ENCODE data around the gene PRKCH.
A peak's percentile ranks its signal among the peaks of the same experiment; 100 is the strongest.

PRKCH gene

DNA sequence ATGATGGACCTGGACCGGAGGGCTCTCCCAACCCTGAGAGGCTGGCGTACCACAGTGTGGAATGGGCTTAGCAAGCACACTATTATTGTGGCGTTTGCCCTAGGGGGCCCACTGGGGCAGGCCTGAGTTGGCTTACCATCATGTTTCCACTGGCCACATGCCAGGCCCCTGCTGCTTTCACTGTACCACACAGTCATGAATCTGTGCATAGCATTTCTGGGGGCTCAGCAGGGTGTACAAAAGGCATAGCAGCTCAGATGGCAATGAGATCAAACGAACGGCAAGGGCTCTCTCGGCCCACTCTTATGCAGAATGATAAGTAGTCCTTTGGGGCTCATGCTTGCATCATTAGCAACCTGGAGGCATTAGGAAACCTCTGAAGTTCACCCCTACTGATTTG, 236.9 kb downstream of the PRKCH start:
- Mint-ChIP-seq H3K36me3 (peaks cover 34% of the 10 kb centered on the region), H3K4me3 (no peak overlapping the region), H3K9me3 (no peaks in the 10 kb centered on the region), H3K4me1 (peaks cover 49% of the 10 kb centered on the region), H3K27ac (no peak overlapping the region), H3K27me3 (no peaks in the 10 kb centered on the region)
- CTCF ChIA-PET, result interaction anchor here (1.3 kb wide), 1 partner anchor 80 kb away, joined by 4 read pairs; no protein-coding TSS in a partner anchor
- no peak for DNase-seq

DNA sequence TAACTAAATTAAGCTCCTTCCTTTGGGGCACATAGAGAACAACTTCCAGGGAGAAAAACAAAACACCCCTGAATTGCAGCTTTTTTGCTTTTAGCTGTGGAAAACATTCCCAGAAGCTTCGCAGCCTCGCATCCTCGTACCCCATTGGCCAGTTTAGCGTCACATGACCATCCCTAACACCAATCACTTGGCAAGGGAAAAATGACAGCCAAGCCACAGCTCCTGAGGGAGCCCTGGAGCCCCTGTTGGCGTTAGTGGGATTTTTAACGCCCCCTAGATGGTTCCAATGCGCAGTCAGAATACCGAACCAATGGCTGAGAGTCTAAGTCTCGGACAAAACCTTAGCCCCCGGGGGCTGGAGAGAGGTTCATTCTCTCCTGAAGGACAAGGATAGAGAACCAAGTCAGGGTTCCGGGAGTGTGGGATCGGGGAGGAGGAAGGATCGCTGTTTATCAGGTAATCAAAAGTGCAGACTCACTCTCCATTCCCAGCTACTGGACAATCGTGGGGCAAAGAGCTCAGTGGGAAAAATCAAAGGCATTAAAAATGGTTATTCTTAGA, 238.3 kb downstream of the PRKCH start:
- DNase-seq, result no peak
- CTCF ChIA-PET, result interaction anchor here (1.7 kb wide), 1 partner anchor 278 kb away, joined by 8 read pairs; no protein-coding TSS in a partner anchor
- Mint-ChIP-seq H3K27me3 (no peaks in the 10 kb centered on the region), H3K27ac (no peak overlapping the region), H3K4me3 (no peak overlapping the region), H3K36me3 (peaks cover 27% of the 10 kb centered on the region), H3K4me1 (peaks cover 46% of the 10 kb centered on the region), H3K9me3 (peaks cover 1% of the 10 kb centered on the region)

DNA sequence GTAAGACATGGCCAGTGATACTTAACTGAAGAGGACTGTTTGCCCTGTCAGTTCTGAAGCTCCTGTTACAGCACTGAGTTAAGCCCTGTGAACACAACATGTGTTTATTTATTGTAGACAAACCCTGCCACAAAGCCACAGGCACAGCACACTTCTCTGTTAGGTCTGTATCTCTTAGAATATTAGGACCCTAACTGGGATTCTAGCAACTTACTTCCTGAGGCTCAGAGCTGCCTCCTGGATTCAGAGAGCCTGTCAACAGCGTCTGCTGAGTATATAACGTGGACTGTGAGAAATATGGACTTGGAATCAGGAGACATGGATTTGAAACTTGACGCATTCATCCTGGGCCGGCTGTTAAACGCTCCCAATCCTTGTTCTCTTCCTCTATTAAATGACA, 238.9 kb downstream of the PRKCH start:
- DNase-seq, result no peak
- Mint-ChIP-seq H3K27ac (no peak overlapping the region), H3K4me1 (peaks cover 40% of the 10 kb centered on the region), H3K4me3 (no peak overlapping the region), H3K9me3 (peaks cover 1% of the 10 kb centered on the region), H3K36me3 (peaks cover 22% of the 10 kb centered on the region), H3K27me3 (no peaks in the 10 kb centered on the region)
- CTCF ChIA-PET, result interaction anchor here (1.7 kb wide), 1 partner anchor 277 kb away, joined by 8 read pairs; no protein-coding TSS in a partner anchor

DNA sequence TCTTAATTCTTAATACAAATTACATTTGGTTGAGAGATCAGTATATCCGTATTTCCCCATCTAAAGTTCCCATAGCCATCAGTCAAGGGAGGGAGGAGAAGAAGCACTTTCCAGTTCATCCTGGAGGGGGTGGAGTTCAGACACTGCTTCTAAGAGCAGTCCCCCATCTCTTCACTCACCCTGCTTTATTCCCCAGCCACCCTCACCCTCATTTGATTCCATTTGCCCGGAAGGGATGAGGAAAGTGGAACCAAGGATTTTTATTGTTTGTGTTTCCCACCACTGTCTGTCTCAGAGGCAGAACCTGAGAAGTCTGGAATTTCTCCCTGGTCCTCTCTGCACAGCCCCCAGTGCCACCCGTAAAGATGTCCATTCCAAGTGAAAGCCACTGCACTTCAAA, 239.7 kb downstream of the PRKCH start:
- Mint-ChIP-seq H3K4me3 (no peak overlapping the region), H3K4me1 (peaks cover 39% of the 10 kb centered on the region), H3K27ac (no peak overlapping the region), H3K27me3 (no peaks in the 10 kb centered on the region), H3K36me3 (peaks cover 16% of the 10 kb centered on the region), H3K9me3 (peaks cover 3% of the 10 kb centered on the region)
- CTCF ChIA-PET, result no interaction called here
- no peak for DNase-seq

DNA sequence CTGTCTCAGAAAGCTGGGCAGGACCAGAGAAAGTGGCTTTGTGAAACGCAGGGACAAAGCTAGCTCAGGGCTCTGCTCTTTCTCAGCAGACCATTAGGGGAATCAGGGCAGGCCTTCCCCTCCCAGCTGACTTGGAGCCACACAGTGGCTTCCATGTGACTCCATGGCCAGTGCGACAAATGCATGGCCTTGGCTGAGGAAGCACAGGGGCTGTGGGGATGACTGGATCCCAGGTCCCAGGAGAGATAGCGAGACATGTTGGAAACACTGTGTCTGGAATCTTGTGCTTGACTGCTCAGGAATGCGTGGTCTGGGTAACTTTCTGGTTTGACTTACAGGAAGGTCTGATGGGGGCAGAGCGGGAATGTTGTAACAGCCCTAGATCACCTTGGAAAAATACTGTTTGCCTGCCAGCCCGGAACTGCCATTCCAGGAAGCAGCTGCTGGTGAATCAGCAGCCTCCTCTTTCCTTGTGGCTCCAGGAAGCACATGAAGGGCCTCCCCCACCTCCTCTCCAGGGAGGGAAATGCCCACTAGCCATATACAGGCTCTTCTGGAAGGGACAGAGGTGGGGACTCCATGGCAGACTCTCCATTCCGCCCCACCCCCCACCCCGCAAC, 240.4 kb downstream of the PRKCH start:
- CTCF ChIA-PET, result interaction anchor here (0.6 to 1.3 kb wide), 5 partner anchors 28 to 156 kb away, joined by 3 to 8 read pairs (median 4); no protein-coding TSS in a partner anchor
- no peak overlapping the region for H3K4me3 Mint-ChIP-seq
- peaks cover 3% of the 10 kb centered on the region for H3K9me3 Mint-ChIP-seq
- peaks cover 15% of the 10 kb centered on the region for H3K36me3 Mint-ChIP-seq
- H3K4me1 Mint-ChIP-seq, result peaks cover 38% of the 10 kb centered on the region
- DNase-seq, result no peak
- H3K27me3 Mint-ChIP-seq, result no peaks in the 10 kb centered on the region
- H3K27ac Mint-ChIP-seq, result no peak overlapping the region

DNA sequence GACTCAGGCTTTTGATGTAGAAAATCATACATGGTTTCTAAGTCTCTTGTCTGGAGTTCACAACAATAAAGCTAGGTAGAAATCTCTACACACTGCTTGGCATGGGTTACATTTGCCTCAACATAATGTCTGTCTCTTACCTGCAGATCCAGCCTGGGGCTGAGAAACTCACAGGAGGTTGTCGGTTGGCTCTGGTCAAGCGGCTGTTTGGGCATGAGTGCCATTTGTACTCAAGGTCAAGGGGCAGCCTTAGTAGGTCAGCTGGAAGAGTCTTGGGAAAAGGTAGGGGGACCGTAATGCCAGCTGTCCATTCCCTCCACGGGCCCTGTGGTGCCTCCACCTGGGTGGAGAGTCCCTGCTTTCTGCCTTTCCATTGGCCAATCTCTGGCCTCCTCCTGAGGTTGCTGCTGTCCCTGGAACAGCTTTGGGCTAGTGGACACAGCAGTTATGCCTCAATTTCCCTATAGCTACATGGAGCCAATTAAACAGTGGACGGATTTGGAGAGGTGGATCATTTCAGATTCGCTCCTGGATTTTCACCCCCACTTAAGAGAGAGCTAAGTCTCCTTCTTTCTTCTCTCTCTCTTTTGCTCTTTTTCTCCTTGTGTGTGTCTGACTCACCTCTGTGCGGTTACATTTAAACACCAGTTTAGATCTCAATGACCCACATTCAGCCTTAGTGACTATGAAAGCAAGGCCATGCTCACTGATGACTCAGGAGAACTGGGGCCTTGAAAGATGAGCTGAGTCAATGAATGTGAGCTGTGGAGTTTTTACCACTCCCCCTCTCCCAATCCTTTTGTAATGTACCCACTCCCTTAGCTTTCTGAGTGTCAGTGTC, 241.2 kb downstream of the PRKCH start:
- no peak overlapping the region for H3K27ac Mint-ChIP-seq
- CTCF ChIA-PET, result interaction anchor here (0.6 to 1.3 kb wide), 7 partner anchors 10 to 155 kb away, joined by 3 to 8 read pairs (median 4); no protein-coding TSS in a partner anchor
- peaks cover 34% of the 10 kb centered on the region for H3K4me1 Mint-ChIP-seq
- H3K4me3 Mint-ChIP-seq, result no peak overlapping the region
- no peaks in the 10 kb centered on the region for H3K27me3 Mint-ChIP-seq
- H3K9me3 Mint-ChIP-seq, result peaks cover 3% of the 10 kb centered on the region
- peaks cover 14% of the 10 kb centered on the region for H3K36me3 Mint-ChIP-seq
- no peak for DNase-seq

DNA sequence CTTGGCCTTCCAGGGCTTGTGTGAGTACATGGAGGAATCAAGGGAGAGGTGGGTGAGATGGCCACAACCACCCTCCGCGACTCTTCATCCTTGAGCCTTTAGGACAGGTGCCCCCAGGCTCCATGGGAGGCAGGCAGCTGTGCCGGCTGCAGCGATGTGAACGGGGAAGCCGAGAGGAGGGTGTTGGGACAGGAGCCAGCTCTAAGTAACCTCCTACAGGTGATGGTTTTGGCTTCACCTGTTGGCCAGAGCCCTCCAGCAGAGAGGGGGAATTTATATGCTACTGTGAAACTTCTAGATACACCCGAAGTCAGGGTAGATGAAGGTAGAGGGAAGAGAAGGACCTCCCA, 241.8 kb downstream of the PRKCH start:
- peaks cover 13% of the 10 kb centered on the region for H3K36me3 Mint-ChIP-seq
- no peak overlapping the region for H3K27ac Mint-ChIP-seq
- CTCF ChIA-PET, result interaction anchor here (1.1 kb wide), 1 partner anchor 88 kb away, joined by 8 read pairs; no protein-coding TSS in a partner anchor
- no peak overlapping the region for H3K4me3 Mint-ChIP-seq
- H3K27me3 Mint-ChIP-seq, result peaks cover 5% of the 10 kb centered on the region
- H3K4me1 Mint-ChIP-seq, result peaks cover 39% of the 10 kb centered on the region
- DNase-seq, result no peak
- H3K9me3 Mint-ChIP-seq, result peaks cover 3% of the 10 kb centered on the region

DNA sequence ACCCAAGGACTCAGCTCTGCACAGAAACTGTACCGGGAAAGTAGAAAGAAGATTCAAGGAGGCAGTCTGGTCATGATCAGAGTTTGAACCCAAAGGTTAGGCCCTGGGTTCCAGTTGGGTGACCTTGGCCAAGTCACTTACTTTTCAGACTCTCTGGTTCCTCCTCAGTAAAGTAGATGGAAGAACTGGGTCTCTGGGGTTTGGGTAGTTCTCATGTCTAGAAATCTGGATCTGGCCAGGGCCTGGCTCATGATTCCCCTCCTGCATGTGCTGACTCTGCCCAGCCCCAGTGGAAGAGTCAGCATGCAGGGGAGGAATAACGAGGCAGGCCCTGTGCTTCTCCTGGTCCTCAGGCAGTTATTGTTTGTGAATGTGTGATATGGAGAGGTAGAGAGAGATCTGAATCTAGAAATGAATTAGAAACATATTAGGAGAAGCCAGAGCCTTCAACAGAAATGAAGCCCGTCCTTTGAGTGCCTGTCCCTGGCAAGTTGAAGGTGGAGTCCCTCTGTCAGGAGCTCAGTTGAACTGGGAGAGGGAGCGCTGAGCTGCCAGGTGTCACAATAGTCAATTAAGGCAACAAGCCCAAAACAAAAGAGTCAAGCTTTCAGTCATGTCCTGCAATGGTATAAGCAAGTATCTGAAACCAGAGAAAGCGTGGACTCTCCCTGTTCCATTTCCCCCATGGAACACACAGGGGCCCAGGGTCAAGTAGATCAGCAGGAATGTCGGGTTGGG, 242.7 kb downstream of the PRKCH start:
- CTCF ChIA-PET, result no interaction called here
- Mint-ChIP-seq H3K27ac (peak overlapping the region; percentile 64), H3K4me3 (no peak overlapping the region), H3K9me3 (peaks cover 3% of the 10 kb centered on the region), H3K36me3 (peaks cover 13% of the 10 kb centered on the region), H3K27me3 (peaks cover 7% of the 10 kb centered on the region), H3K4me1 (peaks cover 47% of the 10 kb centered on the region)
- no peak for DNase-seq

DNA sequence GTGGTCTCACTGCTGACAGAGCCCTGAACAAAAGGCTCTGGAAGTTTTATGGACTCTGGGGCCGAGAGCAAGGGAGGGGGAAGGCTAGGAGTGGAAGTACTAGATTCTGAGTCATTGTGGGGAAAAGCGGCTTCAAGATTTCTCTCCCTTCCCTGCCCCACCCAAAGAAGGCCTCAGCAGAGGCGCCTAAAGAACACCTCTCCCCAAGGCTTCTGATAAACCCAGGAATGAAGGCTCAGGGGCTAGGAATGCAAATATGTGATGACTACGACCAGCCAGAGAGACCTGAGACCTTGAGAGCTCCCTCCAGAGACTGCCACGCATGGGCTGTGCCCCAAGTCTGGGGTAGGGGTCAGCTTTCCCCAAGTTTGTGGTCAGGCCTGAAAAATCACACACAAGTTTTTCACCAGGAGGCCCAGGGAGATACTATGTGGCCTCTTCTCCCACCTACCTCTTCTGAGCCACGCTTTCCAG, 243.3 kb downstream of the PRKCH start:
- H3K4me3 Mint-ChIP-seq, result no peak overlapping the region
- CTCF ChIA-PET, result no interaction called here
- no peak overlapping the region for H3K27ac Mint-ChIP-seq
- peaks cover 13% of the 10 kb centered on the region for H3K36me3 Mint-ChIP-seq
- peaks cover 53% of the 10 kb centered on the region for H3K4me1 Mint-ChIP-seq
- peaks cover 3% of the 10 kb centered on the region for H3K9me3 Mint-ChIP-seq
- no peak for DNase-seq
- H3K27me3 Mint-ChIP-seq, result peaks cover 7% of the 10 kb centered on the region

DNA sequence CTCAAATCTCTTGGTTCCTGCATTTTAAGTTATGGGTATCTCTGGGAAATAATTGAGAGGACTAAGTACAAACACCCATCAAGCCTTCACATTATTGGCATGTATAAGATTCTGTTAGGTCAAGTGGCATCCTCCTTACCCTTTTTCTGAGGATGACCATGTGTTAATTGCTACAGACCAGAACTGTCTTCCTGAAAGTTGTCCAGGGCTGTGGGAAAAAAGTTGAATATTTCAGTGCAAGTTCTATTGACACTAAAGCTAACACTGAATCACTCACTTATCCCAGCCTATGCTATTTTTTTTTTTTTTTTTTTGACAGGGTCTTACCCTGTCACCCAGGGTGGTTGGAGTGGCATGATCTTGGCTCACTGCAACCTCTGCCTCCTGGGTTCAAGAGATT, 243.8 kb downstream of the PRKCH start:
- no peak overlapping the region for H3K4me3 Mint-ChIP-seq
- DNase-seq, result no peak
- no peak overlapping the region for H3K27ac Mint-ChIP-seq
- peaks cover 58% of the 10 kb centered on the region for H3K4me1 Mint-ChIP-seq
- H3K27me3 Mint-ChIP-seq, result peaks cover 7% of the 10 kb centered on the region
- peaks cover 13% of the 10 kb centered on the region for H3K36me3 Mint-ChIP-seq
- CTCF ChIA-PET, result no interaction called here
- H3K9me3 Mint-ChIP-seq, result peaks cover 3% of the 10 kb centered on the region

DNA sequence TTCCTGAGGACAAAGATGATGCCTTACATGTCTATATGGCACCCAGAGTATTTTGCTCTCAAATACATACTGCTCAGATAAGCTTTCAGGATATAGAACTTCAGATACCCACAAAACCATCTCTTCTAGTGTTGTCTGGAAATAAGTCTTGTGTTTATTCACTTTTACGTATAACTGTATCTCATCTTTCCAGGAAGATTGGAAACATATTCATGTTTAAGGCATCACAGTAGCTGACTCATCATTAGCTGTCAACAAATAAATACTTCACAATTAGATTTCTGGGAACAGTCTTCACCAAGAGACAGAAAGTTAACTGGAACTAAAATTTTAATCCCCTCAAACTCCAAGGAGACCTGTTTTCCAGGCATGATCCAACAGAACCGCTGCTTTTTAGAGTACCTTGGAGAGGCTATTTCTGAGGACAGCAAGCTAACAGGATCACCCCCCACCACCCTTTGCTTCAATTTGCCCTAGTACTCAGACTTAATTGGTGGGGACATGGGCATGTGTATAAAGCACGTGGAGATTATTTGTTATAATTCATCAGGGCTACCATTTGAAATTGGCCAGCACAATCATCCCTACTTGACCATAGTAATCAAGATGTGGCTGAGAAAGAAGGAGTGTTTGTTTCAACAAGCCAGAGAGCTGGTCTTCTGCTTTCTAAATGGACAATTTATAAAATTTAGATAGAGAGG, 244.6 kb downstream of the PRKCH start:
- peaks cover 13% of the 10 kb centered on the region for H3K36me3 Mint-ChIP-seq
- peaks cover 3% of the 10 kb centered on the region for H3K9me3 Mint-ChIP-seq
- H3K4me3 Mint-ChIP-seq, result no peak overlapping the region
- H3K27ac Mint-ChIP-seq, result no peak overlapping the region
- CTCF ChIA-PET, result interaction anchor here (0.8 kb wide), 1 partner anchor 12 kb away, joined by 3 read pairs; no protein-coding TSS in a partner anchor
- H3K27me3 Mint-ChIP-seq, result peaks cover 10% of the 10 kb centered on the region
- DNase-seq, result no peak
- H3K4me1 Mint-ChIP-seq, result peaks cover 66% of the 10 kb centered on the region

DNA sequence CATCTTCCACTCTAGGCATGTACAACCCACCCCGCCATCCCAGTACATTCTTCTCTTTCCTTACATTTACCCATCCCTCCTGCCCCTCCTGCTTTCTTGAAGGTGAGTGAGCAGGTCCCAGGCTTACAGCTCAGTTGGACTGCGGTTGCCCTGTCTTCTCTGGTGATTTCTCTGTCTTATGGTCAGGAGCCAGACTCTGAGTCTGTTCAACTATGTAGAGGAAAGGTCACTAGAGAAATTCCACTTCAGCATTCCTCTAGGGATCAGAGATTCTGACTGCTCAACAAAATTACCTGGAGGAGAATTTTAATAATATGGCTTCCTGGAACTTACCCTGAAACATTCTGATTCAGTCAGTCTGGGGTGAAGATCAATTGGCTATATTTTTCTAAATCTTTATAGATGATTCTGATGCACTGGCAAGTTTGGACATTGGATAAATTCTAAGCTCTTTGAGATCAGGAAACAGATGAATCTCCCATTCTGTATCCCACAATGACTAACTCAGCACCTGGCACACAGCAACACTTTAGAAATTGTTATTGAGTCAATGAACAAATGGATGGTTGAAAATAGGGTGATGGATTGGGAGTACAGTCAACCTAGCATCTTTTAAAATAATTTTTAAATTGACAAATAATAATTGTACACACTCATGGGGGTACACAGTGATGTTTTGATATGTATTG, 245.3 kb downstream of the PRKCH start:
- H3K27ac Mint-ChIP-seq, result no peak overlapping the region
- DNase-seq, result no peak
- CTCF ChIA-PET, result interaction anchor here (0.8 kb wide), 1 partner anchor 13 kb away, joined by 3 read pairs; no protein-coding TSS in a partner anchor
- no peak overlapping the region for H3K4me3 Mint-ChIP-seq
- H3K36me3 Mint-ChIP-seq, result peaks cover 13% of the 10 kb centered on the region
- H3K4me1 Mint-ChIP-seq, result peaks cover 69% of the 10 kb centered on the region
- H3K9me3 Mint-ChIP-seq, result peaks cover 3% of the 10 kb centered on the region
- peaks cover 10% of the 10 kb centered on the region for H3K27me3 Mint-ChIP-seq
